Neural cell (in vitro differentiated cells): ENCODE results near the gene TMEM269. TPM values are rescaled to one million over a fixed set of nuclear protein-coding genes. Genes with fewer than 3 reads are reported as not detected.
A peak's percentile ranks its signal among the peaks of the same experiment; 100 is the strongest.

Experiments used
- H2AFZ ChIP-seq: fragments of 200-600, 300-800 bp; sonication (generic), shearing (Covaris generic); 2 replicates; pipeline ENCODE4 v1.6.0; 2014; ENCODE audit warnings: low read depth, mild to moderate bottlenecking, antibody characterized with exemption, low read length, moderate library complexity
- H3F3A ChIP-seq: fragments of 200-600 bp; shearing (Covaris generic); 2 replicates; pipeline ENCODE4 v1.6.1; 2016; ENCODE audit warnings: mild to moderate bottlenecking, moderate library complexity, mixed read lengths, antibody characterized with exemption, low read length; ENCODE audit not compliant: insufficient read depth, poor library complexity, severe bottlenecking
- H3K27ac ChIP-seq: fragments of 200-600, 300-800 bp; sonication (generic), shearing (Covaris generic); 2 replicates; pipeline ENCODE4 v1.5.1; 2014; ENCODE audit warnings: mild to moderate bottlenecking, low read length, moderate library complexity
- H3K27me3 ChIP-seq: fragments of 300-800, 200-600 bp; sonication (generic), shearing (Covaris generic); 2 replicates; pipeline ENCODE4 v1.6.0; 2014; ENCODE audit warnings: mild to moderate bottlenecking, low read depth, low read length, moderate library complexity; ENCODE audit not compliant: insufficient read depth
- H3K36me3 ChIP-seq: fragments of 300-800, 200-600 bp; sonication (generic), shearing (Covaris generic); 2 replicates; pipeline ENCODE4 v1.5.1; 2014; ENCODE audit warnings: mild to moderate bottlenecking, antibody characterized with exemption, low read length, moderate library complexity; ENCODE audit not compliant: insufficient read depth
- H3K4me2 ChIP-seq: fragments of 300-800, 200-600 bp; sonication (generic), shearing (Covaris generic); 2 replicates; pipeline ENCODE4 v1.6.0; 2014; ENCODE audit warnings: mild to moderate bottlenecking, low read length
- H3K4me3 ChIP-seq: fragments of 300-800, 200-600 bp; sonication (generic), shearing (Covaris generic); 2 replicates; pipeline ENCODE4 v1.5.1; 2014; ENCODE audit warnings: mild to moderate bottlenecking, low read length, moderate library complexity
- H3K79me2 ChIP-seq: fragments of 200-600 bp; shearing (Covaris generic); replicated peaks from 2 replicates; pipeline ENCODE4 v1.6.0; 2014; ENCODE audit warnings: mild to moderate bottlenecking, low read length, moderate library complexity; ENCODE audit not compliant: insufficient read depth
- H3K9ac ChIP-seq: fragments of 300-800, 200-600 bp; sonication (generic), shearing (Covaris generic); 2 replicates; pipeline ENCODE4 v1.6.1; 2016; ENCODE audit warnings: mild to moderate bottlenecking, low read length, mixed read lengths
- H3K9me2 ChIP-seq: fragments of 200-600 bp; shearing (Covaris generic); 2 replicates; pipeline ENCODE4 v1.6.1; 2016; ENCODE audit warnings: mild to moderate bottlenecking, low read length, mixed read lengths; ENCODE audit not compliant: insufficient read depth
- H3K9me3 ChIP-seq: fragments of 200-600, 300-800 bp; sonication (generic), shearing (Covaris generic); 2 replicates; pipeline ENCODE4 v1.6.1; 2016; ENCODE audit warnings: mild to moderate bottlenecking, mixed run types, low read length, moderate library complexity, mixed read lengths
- H4K20me1 ChIP-seq: fragments of 200-600 bp; shearing (Covaris generic); 2 replicates; pipeline ENCODE4 v1.6.1; 2016; ENCODE audit warnings: mild to moderate bottlenecking, mixed run types; ENCODE audit not compliant: insufficient read depth
- EP300 ChIP-seq: fragments of 450-650 bp; conservative IDR thresholded peaks from 2 replicates; pipeline ENCODE4 v1.6.1; 2014; ENCODE audit warnings: antibody characterized with exemption, mild to moderate bottlenecking, moderate library complexity; ENCODE audit not compliant: poor library complexity, severe bottlenecking
- EZH2 ChIP-seq: fragments of 200-600, 300-800 bp; shearing (Covaris generic), sonication (generic); IDR thresholded peaks from 2 replicates; pipeline ENCODE4 v1.6.1; 2014; ENCODE audit warnings: antibody characterized with exemption, low read length, borderline replicate concordance, mild to moderate bottlenecking; ENCODE audit not compliant: insufficient read depth, poor library complexity, severe bottlenecking
- MXI1 ChIP-seq: fragments of 450-650 bp; conservative IDR thresholded peaks from 2 replicates; pipeline ENCODE4 v1.6.1; 2014; ENCODE audit warnings: antibody characterized with exemption, mild to moderate bottlenecking; ENCODE audit not compliant: poor library complexity, severe bottlenecking
- POLR2AphosphoS5 ChIP-seq: IDR thresholded peaks from 2 replicates; pipeline ENCODE4 v1.6.1; 2012
- RAD21 ChIP-seq: fragments of 450-650 bp; conservative IDR thresholded peaks from 2 replicates; pipeline ENCODE4 v1.6.1; 2014; ENCODE audit warnings: antibody characterized with exemption, mild to moderate bottlenecking, moderate library complexity
- SMC3 ChIP-seq: fragments of 450-650 bp; conservative IDR thresholded peaks from 2 replicates; pipeline ENCODE4 v1.6.1; 2014; ENCODE audit warnings: antibody characterized with exemption, mild to moderate bottlenecking, moderate library complexity; ENCODE audit not compliant: poor library complexity
- TAF1 ChIP-seq: IDR thresholded peaks from 2 replicates; pipeline ENCODE4 v1.6.1; 2012; ENCODE audit warnings: low read depth
- polyA plus RNA-seq: library from polyadenylated mRNA; depleted of rRNA; stranded (reverse); fragments of >200 nt; gene quantifications from 2 replicates; pipeline ENCODE4 v1.2.3, GENCODE V29; 2014
- TF ChIP-seq, protein P1 (sequence below): fragments of 450-650 bp; IDR thresholded peaks from 2 replicates; pipeline ENCODE4 v1.5.1; 2014; ENCODE audit warnings: antibody characterized with exemption, mild to moderate bottlenecking, moderate library complexity; ENCODE audit not compliant: poor library complexity, severe bottlenecking
- TF ChIP-seq, protein P2 (sequence below): IDR thresholded peaks from 2 replicates; pipeline ENCODE4 v1.6.1; 2012; ENCODE audit warnings: borderline replicate concordance

Gene TMEM269
- polyA plus RNA-seq, 1 donor from 2014 or later, result 1.1 TPM

DNA sequence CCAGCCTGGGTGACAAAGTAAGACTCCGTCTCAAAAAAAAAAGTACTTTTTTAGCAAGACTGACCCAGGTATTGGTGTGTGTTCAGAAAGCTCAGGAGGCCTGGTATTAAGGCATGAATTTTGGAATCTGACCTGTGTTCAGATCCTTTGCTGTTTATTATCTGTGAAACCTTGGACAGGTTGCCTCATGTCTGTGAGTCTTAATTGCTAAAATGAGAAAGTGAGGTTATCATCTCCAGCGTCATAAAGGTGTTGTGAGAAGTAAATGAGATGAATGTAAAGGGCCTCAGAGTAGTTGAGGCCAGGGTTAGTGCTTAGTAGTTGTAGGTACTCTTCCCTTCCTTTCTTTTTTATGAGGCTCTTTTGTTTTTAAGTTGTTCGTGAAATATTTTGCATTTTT is 15.0 kb upstream of the TMEM269 start:
- no peaks in the 10 kb centered on the region for H3F3A ChIP-seq
- H3K36me3 ChIP-seq, result peaks cover 5% of the 10 kb centered on the region
- H2AFZ ChIP-seq, result no peak overlapping the region
- no peak for TF ChIP-seq EP300
- TF ChIP-seq, protein P1, sequence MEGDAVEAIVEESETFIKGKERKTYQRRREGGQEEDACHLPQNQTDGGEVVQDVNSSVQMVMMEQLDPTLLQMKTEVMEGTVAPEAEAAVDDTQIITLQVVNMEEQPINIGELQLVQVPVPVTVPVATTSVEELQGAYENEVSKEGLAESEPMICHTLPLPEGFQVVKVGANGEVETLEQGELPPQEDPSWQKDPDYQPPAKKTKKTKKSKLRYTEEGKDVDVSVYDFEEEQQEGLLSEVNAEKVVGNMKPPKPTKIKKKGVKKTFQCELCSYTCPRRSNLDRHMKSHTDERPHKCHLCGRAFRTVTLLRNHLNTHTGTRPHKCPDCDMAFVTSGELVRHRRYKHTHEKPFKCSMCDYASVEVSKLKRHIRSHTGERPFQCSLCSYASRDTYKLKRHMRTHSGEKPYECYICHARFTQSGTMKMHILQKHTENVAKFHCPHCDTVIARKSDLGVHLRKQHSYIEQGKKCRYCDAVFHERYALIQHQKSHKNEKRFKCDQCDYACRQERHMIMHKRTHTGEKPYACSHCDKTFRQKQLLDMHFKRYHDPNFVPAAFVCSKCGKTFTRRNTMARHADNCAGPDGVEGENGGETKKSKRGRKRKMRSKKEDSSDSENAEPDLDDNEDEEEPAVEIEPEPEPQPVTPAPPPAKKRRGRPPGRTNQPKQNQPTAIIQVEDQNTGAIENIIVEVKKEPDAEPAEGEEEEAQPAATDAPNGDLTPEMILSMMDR, result no peak
- TF ChIP-seq RAD21, result no peak
- no peak for TF ChIP-seq MXI1
- no peak for TF ChIP-seq TAF1
- no peak for TF ChIP-seq POLR2AphosphoS5
- TF ChIP-seq SMC3, result no peak
- TF ChIP-seq, protein P2, sequence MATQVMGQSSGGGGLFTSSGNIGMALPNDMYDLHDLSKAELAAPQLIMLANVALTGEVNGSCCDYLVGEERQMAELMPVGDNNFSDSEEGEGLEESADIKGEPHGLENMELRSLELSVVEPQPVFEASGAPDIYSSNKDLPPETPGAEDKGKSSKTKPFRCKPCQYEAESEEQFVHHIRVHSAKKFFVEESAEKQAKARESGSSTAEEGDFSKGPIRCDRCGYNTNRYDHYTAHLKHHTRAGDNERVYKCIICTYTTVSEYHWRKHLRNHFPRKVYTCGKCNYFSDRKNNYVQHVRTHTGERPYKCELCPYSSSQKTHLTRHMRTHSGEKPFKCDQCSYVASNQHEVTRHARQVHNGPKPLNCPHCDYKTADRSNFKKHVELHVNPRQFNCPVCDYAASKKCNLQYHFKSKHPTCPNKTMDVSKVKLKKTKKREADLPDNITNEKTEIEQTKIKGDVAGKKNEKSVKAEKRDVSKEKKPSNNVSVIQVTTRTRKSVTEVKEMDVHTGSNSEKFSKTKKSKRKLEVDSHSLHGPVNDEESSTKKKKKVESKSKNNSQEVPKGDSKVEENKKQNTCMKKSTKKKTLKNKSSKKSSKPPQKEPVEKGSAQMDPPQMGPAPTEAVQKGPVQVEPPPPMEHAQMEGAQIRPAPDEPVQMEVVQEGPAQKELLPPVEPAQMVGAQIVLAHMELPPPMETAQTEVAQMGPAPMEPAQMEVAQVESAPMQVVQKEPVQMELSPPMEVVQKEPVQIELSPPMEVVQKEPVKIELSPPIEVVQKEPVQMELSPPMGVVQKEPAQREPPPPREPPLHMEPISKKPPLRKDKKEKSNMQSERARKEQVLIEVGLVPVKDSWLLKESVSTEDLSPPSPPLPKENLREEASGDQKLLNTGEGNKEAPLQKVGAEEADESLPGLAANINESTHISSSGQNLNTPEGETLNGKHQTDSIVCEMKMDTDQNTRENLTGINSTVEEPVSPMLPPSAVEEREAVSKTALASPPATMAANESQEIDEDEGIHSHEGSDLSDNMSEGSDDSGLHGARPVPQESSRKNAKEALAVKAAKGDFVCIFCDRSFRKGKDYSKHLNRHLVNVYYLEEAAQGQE, result no peak
- TF ChIP-seq EZH2, result no peak
- no peaks in the 10 kb centered on the region for H3K9me3 ChIP-seq
- H3K9me2 ChIP-seq, result no peaks in the 10 kb centered on the region
- H4K20me1 ChIP-seq, result no peaks in the 10 kb centered on the region
- H3K4me2 ChIP-seq, result no peak overlapping the region
- peaks cover 60% of the 10 kb centered on the region for H3K79me2 ChIP-seq
- H3K27me3 ChIP-seq, result no peaks in the 10 kb centered on the region
- H3K27ac ChIP-seq, result no peak overlapping the region
- no peak overlapping the region for H3K9ac ChIP-seq
- H3K4me3 ChIP-seq, result peak overlapping the region; percentile 29

DNA sequence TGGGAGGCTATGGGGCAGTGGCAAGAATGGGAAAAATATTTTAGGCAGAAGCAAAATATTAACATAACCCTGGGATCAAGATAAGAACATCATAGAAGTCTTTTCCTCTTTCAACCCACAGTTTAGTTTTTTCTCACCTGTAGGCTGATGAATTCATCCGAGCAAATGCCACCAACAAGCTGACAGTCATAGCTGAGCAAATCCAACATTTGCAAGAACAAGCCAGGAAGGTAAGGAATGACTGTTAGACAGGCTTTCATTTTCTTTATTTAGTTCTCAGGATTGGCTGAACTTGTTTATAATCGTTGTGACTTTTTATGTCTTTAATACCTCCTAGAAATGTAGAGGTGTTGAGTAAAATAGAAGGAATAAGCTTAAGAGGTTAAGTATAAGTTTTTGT is 11.4 kb upstream of the TMEM269 start:
- H4K20me1 ChIP-seq, result no peaks in the 10 kb centered on the region
- no peak overlapping the region for H3K27ac ChIP-seq
- H3K36me3 ChIP-seq, result peaks cover 15% of the 10 kb centered on the region

More for the DNA sequence above, 11.4 kb upstream of the TMEM269 start:
- Histone ChIP-seq H3K27me3 (no peaks in the 10 kb centered on the region), H3K4me2 (no peak overlapping the region), H3K79me2 (peaks cover 34% of the 10 kb centered on the region), H3K9me2 (no peaks in the 10 kb centered on the region), H3F3A (no peaks in the 10 kb centered on the region), H3K9me3 (no peaks in the 10 kb centered on the region), H3K4me3 (no peak overlapping the region), H2AFZ (no peak overlapping the region), H3K9ac (no peak overlapping the region)
- TF ChIP-seq EP300, result no peak
- no peak for TF ChIP-seq TAF1
- no peak for TF ChIP-seq RAD21
- TF ChIP-seq, protein P1, result no peak
- no peak for TF ChIP-seq SMC3
- TF ChIP-seq, protein P2, result no peak
